HG02981 (cell line): ENCODE results near the gene PATE4.
"Not testable (repeated sequence)": the region's sequence is repeated elsewhere in the genome, so short reads cannot be mapped to it uniquely, and the experiment has no call there.

ENCODE experiments used
- ATAC-seq: cut with Tn5 transposase; IDR thresholded peaks from one replicate; pipeline ENCODE4 v1.9.1; 2021; ENCODE audit warnings: mild to moderate bottlenecking, moderate library complexity; ENCODE audit not compliant: unreplicated experiment

The PATE4 gene, protein sequence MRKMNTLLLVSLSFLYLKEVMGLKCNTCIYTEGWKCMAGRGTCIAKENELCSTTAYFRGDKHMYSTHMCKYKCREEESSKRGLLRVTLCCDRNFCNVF

DNA sequence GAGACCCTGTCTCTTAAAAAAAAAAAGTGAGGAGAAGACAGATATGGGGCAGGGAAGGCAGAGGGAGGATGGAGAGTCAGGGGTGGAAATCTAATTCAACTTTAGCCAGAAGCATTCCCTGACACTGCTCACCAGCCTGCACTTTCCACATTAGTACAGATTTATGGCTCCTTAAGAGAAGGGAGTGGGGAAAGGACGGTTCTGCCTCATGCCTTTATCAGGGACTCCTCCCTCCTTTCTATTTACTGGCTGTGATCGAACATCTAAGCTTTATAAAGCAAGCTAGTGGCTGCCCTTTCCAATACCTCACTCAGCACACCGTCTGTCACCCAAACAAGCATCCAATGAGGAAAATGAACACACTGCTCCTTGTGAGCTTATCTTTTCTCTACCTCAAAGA lies at the start of gene PATE4:
TSS of gene PATE4 (plus strand) at position 301 of the 400 bp plus-strand sequence. CDS start at position 345, 44 bp downstream.
- no peak for ATAC-seq

DNA sequence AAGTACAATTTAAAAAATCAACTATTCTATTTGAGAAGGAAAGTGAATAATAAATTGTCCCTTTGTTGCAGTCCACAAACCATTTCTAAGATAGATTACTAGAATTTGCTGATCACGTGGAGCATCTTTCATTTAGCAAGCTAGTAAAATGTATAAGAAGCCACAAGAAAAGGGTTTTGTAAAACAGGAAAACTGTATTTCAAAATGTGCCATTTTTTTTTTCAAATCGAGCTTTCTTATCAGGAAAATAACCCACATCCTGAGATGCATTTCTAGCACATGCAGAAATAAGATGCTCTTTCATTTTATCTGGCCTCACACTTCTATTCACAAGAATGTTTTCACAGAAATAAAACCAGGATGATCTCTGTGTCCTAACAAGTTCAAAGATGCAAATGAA lies 48.4 kb upstream of the PATE4 start:
- ATAC-seq = no peak

DNA sequence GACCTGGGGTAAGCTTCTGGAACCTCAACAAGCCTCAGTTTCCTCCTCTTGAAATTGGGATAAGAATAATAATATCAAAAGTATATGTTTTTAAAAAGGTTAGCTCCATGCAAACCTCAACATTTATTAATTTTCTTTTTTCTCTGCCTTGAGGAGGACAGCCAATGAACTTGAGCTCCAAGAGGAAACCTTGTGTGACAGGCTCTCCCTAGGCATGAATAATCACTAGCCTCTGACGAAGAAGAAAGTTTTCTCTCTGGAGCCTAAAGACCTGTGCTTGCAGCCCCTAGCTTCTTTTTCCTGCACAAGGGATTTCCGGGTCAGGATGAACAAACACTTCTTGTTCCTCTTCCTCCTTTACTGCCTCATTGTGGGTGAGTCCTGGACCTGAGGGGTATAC lies 45.3 kb upstream of the PATE4 start, which contains the start of gene PATE3:
TSS of gene PATE3 (plus strand) at position 301 of the 400 bp plus-strand sequence. CDS start at position 326, 25 bp downstream.
- no peak for ATAC-seq

DNA sequence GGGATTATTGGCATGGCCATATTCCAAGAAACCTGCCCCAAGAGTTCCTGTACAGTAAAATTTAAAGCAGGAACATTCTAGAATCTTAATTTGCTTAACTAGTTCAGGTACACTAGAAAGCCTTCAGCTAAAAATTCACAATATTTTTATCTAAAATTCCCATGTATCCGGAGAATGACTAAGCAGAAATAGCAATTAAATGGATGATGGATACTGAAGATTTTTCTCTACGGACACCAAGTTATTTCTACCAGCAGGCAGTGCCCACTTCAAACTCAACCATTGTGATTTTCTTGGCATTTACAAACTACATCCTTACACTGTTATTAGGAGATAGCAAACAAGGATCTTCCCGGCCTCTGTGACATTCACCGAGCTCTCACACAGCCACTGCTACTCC lies 42.3 kb upstream of the PATE4 start:
- ATAC-seq = no peak

DNA sequence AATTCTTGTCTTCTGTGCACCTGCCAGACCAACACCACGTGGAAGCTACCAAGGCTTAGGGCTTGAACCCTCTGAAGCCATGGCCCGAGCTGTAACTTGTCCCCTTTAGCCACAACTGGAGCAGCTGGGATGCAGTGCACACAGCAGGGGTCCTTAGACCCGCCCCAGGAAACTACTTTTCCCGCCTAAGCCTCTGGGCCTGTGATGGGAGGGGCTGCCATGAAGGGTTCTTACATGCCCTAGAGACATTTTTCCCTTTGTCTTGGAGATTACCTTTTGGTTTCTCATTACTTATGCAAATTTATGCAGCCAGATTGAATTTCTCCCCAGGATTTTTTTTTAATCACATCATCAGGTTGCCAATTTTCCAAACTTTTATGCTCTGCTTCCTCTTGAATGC lies 35.5 kb upstream of the PATE4 start:
- ATAC-seq = no peak

DNA sequence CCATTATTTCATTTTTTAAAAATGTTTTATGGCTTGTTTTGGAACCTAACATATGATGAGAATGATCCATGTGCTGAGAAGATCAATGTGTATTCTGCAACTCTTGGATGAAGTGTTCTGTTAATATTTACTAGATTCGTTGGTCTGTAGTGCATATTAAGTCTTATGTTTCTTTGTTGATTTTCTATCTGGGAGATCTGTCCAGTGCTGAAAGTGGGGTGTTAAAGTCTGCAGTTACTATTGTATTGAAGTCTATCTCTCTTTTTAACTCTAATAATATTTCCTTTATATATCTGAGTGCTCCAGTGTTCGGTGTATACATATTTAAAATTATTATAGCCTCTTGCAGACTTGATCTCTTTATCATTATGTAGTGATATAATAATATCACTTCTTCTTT lies 33.3 kb upstream of the PATE4 start:
- no peak for ATAC-seq

DNA sequence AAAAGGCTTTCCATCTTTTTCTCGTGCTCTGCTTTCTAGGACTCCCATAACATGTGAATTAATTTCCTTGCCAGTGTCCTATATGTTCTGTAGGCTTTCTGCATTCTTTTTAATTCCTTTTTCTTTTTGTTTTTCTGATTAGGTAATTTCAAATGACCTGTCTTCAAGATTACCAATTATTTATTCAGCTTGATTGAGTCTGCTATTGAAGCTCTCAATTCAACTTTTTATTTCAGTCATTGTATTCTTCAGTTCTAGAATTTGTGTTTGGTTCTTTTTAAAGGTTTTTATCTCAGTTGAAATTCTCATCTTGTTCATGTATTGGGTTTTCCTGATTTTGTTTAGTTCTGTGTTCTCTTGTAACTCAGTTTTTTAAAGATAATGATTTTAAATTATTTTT lies 30.7 kb upstream of the PATE4 start:
- no peak for ATAC-seq

DNA sequence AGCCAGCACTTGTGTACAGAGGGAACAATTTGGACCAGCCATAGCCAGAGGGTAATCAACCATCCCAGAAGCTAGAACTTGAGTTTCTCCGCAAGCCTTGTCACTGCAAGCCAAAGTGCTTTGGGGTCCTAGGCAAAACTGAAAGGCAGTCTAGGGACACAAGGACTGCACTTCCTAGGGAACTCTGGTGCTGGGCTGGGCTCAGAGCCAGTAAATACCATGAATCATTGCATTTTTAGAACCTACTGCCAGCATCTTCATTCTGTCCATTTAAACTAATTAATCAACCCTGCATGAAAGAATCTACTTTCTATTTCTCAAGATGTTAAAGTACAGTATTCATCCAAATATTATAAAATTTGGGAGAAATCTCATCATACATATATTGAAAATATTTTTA lies 25.2 kb upstream of the PATE4 start:
- ATAC-seq = no peak

DNA sequence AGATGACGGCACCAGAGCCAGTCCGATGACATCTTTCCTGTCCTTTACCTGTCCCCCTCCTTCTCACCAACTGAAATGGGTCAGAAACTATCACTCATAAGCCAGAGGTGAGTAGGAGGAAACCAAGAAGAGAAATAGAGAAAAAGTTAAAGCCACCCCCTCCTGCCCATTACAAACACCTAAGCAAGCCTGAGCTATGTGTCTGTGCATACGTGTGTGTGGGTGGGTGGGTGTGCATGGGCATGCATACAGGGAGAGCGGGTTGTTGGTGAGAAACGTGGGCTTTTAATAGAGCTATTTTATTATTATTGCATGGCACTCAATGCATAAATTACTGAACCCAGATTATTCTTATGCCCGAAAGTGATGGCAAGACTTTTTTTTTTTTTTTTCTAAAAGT lies 2.6 kb downstream of the PATE4 start:
- ATAC-seq = no peak

DNA sequence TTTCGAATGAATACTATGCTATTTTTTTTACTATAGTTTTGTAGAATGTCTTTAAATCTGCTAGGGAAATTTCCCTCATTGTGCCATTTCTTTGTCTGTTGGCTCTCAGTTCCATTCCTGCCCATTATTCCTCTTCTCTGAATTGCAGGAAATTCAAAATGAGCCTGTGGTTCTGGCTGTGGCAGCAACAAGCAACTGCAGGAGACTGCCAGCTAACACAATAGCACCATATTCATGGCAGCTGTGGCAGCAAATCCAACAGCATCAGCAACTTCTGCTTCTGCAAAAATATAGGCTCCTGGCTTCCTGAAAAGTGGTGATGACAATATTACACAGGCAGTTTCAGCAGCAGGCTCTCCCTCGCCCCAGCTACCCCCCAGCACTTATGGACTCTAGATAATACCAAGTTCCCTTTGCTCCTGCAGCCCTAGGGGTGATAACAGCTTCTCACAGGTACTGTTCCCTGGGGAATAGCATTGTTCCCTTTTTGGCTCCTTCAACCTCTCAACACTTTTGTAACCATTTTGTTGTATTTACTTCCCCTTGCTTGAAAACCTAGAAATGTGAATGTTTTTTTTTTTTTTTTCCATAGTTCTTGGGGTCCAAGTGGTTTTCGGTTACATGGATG lies 9.3 kb downstream of the PATE4 start:
- no peak for ATAC-seq

DNA sequence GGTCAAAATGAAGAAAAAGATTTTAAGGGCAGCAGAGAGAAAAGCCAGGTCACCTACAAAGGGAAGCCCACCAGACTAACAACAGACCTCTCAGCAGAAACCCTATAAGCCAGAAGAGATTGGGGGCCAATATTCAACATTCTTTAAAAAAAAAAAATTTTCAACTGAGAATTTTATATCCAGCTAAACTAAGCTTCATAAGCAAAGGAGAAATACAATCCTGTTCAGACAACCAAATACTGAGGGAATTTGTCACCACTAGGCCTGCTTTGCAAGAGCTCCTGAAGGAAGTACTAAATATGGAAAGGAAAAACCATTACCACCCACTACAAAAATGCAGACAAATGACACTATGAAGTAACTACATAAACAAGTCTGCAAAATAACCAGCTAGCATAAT lies 13.1 kb downstream of the PATE4 start:
- ATAC-seq = no peak

DNA sequence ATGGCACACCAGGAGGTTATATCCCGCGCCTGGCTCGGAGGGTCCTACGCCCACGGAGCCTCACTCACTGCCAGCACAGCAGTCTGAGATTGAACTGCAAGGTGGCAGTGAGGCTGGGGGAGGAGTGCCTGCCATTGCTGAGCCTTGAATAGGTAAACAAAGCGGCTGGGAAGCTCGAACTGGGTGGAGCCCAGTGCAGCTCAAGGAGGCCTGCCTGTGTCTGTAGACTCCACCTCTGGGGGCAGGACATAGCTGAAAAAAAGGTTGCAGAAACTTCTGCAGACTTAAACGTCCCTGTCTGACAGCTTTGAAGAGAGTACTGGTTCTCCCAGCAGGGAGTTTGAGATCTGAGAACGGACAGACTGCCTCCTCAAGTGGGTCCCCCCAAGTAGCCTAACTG lies 24.6 kb downstream of the PATE4 start:
- not testable (repeated sequence) for ATAC-seq

DNA sequence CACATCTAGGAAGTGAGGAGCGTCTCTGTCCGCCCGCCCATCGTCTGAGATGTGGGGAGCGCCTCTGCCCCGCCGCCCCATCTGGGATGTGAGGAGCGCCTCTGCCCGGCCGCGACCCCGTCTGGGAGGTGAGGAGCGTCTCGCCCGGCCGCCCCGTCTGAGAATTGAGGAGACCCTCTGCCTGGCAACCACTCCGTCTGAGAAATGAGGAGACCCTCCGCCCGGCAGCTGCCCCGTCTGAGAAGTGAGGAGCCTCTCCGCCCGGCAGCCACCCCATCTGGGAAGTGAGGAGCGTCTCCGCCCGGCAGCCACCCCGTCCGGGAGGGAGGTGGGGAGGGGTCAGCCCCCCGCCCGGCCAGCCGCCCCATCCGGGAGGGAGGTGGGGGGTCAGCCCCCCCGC lies 29.7 kb downstream of the PATE4 start:
- ATAC-seq = not testable (repeated sequence)

DNA sequence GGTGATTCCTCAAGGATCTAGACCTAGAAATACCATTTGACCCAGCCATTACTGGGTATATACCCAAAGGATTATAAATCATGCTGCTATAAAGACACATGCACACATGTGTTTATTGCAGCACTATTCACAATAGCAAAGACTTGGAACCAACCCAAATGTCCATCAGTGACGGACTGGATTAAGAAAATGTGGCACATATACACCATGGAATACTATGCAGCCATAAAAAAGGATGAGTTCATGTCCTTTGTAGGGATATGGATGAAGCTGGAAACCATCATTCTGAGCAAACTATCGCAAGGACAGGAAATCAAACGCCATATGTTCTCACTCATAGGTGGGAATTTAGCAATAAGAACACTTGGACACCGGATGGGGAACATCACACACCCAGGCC lies 32.2 kb downstream of the PATE4 start:
- not testable (repeated sequence) for ATAC-seq

DNA sequence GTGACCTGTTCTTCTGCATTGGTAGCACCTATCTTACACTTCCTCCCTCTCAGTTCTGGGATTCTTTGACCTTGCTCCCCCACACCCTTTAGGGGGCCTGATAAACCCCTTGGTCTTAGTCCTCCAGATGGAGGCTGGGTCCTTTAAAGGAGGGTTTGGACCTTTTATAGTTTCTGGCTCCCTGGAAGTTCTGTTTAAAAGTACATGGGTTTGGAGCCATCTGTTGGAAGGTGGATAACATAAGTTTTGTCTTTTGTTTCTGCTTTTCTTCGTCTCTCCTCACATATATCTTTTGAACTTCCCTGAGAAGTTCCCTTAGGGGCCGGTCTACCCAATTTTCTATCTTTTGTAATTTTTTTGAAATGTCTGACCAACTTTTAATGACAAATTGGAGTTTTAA lies 36.4 kb downstream of the PATE4 start:
- no peak for ATAC-seq

DNA sequence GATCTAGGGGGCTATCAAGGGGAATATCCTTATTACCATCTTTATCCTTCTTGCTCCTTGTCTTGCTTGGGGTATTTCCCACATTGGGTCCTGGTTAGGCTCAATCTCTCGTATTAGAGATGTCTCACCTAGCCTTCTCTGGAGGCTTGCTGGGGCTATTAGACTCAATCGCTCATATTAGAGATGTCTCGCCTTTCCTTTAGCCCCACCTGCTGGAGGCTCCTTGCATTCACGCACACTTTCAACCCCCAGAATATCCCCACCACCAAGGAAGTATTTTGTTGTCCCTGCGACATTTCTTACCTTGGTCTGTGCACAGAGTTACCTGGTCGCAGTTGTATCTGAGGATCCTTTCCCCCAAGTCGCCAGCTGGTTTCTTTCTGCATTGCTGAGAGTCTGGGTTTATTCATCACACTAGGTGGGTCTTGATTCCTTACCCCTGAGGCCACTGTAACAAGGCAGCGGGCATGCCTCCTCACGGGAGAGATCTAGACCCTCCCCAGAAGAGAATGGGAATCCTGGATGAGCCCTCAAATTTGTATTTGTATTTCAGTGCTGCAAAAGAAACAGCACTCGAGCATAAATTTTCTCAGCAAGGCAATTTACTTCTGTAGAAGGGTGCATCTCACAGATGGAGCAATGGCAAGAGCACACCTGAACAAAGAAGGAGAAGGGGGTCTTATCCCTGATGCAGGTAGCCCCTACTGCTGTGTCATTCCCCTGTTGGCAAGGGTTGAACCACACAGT lies 38.4 kb downstream of the PATE4 start:
- no peak for ATAC-seq

DNA sequence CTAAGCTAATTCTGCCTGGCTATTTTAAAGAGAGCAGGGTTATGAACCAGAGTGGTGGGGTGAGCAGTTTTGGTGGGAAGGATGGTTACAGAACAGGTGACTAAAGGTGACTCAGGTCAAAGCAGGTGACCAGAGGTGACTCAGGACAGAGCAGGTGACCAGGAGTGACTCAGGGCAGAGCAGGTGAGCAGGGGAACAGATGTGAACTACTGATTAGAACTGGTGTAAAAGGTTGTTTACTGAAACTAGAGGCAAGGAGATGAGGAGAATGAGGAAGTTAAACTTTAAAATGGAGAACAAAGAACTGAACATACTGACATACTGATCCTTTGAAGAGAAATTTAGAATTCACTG lies 39.0 kb downstream of the PATE4 start:
- no peak for ATAC-seq

DNA sequence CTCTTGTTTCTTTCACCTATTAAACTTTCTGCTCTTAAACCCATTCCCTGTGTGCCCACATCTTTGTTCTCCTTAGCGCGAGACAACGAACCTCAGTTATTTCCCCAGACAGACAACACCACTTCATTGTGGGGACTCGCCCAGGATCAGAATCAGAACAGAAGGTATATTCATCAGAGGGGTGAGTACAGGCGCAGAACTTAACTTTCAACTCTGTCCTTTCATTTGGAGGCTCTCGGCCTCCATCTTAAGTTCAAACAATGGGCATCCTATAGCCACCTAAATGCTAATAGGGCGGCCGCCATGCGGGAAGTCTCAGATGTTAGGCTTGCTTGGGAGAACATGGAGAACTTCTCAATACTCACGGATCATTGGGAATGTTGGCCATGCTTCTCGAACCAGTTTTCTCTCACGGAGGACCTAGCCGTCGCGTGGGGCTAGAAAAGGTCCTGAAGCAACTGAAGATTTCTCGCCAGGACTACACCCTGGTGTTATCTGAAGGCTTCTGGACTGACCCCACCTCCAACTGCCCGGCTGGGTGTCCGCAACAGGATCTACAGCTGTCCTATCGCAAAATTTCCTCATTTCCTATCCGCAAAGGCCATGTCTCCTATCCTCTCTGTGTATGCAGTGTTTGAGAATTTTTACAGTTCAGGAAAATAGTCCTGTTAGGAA lies 40.9 kb downstream of the PATE4 start:
- no peak for ATAC-seq

DNA sequence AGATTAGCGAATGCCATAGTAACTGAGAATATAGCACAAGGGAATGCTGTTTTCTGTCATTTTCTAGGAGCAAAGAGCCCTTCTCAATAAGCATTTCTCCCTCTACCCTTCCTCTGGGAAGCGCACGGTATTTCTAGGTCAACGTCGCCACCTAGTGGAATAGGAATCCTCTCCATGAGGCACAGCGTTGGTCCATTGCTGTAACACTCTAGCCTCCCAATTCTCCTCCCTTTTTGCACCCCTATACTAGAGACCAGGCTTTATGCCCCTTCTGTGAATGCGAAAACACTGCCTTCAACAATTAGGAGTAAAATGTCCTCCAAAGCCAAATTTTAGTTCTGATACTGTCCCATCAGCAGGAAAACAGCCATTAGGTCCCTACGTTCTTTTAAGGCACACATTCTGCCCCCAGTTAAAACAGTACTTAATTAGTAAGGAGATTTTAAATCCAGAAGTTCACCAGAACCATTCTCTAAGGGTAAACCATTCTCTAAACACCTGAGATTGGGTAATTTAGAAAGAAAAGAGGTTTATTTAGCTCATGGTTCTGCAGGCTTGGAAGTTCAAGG lies 41.5 kb downstream of the PATE4 start:
- peak; percentile 77 for ATAC-seq

DNA sequence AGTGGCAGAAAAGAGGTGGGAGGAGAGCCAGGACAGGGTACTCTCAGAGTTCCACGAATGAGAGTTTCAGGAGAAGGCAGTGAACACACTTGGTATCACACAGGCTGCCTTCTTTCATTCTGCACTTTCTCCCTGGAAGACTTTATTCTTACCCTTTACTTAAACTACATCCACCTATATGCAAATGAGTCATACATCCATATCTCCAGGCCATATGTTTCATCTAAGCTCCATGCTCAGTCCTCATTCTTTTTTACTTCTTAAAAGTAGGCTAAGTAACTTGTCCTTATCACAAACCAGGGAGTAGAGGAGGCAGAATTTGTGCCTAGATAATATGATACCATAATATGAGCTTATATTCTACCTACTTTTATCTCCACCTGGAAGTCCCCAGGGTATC lies 48.2 kb downstream of the PATE4 start:
- ATAC-seq = no peak

DNA sequence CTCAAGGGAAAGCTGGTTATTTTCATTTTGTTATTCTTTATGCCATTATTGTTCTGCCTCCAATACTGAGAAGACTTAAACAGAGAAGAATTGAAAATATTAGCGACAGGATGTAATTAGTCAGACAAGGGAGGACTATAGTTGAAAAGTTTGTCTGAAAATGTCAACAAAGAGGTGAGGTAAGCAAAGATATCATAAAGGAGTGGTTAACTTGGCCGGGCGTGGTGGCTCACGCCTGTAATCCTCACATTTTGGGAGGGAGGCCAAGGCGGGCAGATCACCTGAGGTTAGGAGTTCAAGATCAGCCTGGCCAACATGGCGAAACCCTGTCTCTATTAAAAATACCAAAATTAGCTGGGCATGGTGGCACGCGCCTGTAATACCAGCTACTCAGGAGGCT lies 50.3 kb downstream of the PATE4 start:
- no peak for ATAC-seq

DNA sequence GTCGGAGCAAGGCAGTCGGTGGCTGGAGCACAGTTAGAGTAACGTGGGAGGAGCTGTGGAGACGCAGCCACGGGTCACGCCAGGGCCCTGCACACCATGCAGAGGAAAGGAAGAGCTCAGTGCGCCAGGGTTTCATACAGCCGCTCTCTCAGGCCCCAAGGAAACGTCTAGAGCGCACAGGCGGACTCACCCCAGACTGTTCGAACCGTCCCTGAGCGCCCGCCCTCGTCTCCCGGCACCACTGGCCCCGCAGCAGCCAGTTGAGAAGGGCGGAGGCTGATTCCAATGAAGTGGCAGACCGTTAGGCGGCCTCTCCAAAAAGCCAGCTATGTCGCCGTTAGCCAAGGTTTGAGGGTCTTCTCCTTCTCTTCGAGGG lies 53.9 kb downstream of the PATE4 start:
- ATAC-seq = peak; percentile 21
